Common myeloid progenitor, CD34-positive (primary cell): ENCODE results near the gene CARMIL1.

Source experiments
- CTCF ChIA-PET: fragments of 350-600 bp; sonication (Branson Sonifier 250); formaldehyde crosslinking; loops from one replicate; lab custom pipeline; 2021; ENCODE audit warnings: antibody characterized with exemption; lab: Charles Lee
- POLR2A ChIA-PET: fragments of 350-600 bp; sonication (Branson Sonifier 250); formaldehyde crosslinking; loops from one replicate; lab custom pipeline; 2021; ENCODE audit warnings: antibody characterized with exemption; lab: Charles Lee
- DNase-seq, 3 donors: peaks; one replicate each; pipeline versions ENCODE4 v3.0.0 to v3.0.0-alpha.2; 2013
- H3K27ac ChIP-seq, 2 experiments: 1 replicate in 1 of 2; 2 replicates in 1 of 2; pipeline ENCODE4 v1.7.0; 2013; ENCODE audit warnings: inconsistent platforms in 2 of 2, low read length in 2 of 2, mild to moderate bottlenecking in 2 of 2, low read depth in 1 of 2, moderate library complexity in 1 of 2; ENCODE audit not compliant: severe bottlenecking in 2 of 2, insufficient read depth in 1 of 2, poor library complexity in 1 of 2
- H3K27me3 ChIP-seq, 5 experiments: replicated peaks in 2 of 5; 1 replicate in 3 of 5; 2 replicates in 2 of 5; pipeline versions ENCODE4 v1.6.1 to v1.7.0; 2013; ENCODE audit warnings: low read length in 4 of 5, mild to moderate bottlenecking in 2 of 5, moderate library complexity in 2 of 5, inconsistent platforms in 1 of 5; ENCODE audit not compliant: insufficient read depth in 5 of 5, control insufficient read depth in 4 of 5
- H3K36me3 ChIP-seq, 4 experiments: 1 replicate in 2 of 4; 2 replicates in 2 of 4; pipeline versions ENCODE4 v1.6.1 to v1.7.0; 2013; ENCODE audit warnings: low read length in 3 of 4, control low read depth in 1 of 4, mild to moderate bottlenecking in 1 of 4; ENCODE audit not compliant: control insufficient read depth in 4 of 4, insufficient read depth in 4 of 4
- H3K4me1 ChIP-seq, 4 experiments: 1 replicate in 3 of 4; 2 replicates in 1 of 4; pipeline versions ENCODE4 v1.6.1 to v1.7.1; 2013; ENCODE audit warnings: low read length in 3 of 4, mild to moderate bottlenecking in 3 of 4, control low read depth in 1 of 4, inconsistent platforms in 1 of 4, moderate library complexity in 1 of 4; ENCODE audit not compliant: control insufficient read depth in 4 of 4, insufficient read depth in 4 of 4; ENCODE audit errors: control extremely low read depth in 1 of 4
- H3K4me3 ChIP-seq, 7 experiments: 1 replicate in 4 of 7; 2 replicates in 3 of 7; pipeline versions ENCODE4 v1.5.1 to v1.7.0; 2013; ENCODE audit warnings: mild to moderate bottlenecking in 7 of 7, low read length in 6 of 7, moderate library complexity in 6 of 7, inconsistent platforms in 2 of 7, low read depth in 2 of 7, control low read depth in 1 of 7; ENCODE audit not compliant: insufficient read depth in 4 of 7, control insufficient read depth in 1 of 7; ENCODE audit errors: extremely low read depth in 1 of 7
- H3K9me3 ChIP-seq, 5 experiments: 1 replicate in 4 of 5; 2 replicates in 1 of 5; pipeline versions ENCODE4 v1.6.1 to v1.7.1; 2013; ENCODE audit warnings: low read length in 4 of 5, mild to moderate bottlenecking in 2 of 5, inconsistent platforms in 1 of 5, low read depth in 1 of 5, moderate library complexity in 1 of 5; ENCODE audit not compliant: control insufficient read depth in 4 of 5, insufficient read depth in 2 of 5; ENCODE audit errors: control extremely low read depth in 1 of 5
- WGBS: methylation state at CpG from one replicate; pipeline ENCODE4 v1.1.5; 2013; ENCODE audit not compliant: insufficient coverage; 5-methylcytosine and 5-hydroxymethylcytosine counted together

Gene CARMIL1

GRCh38 chr6:25312034-25312620, 33.0 kb downstream of the CARMIL1 start:
- POLR2A ChIA-PET = no interaction called here

GRCh38 chr6:25312703-25313102, 33.5 kb downstream of the CARMIL1 start:
- CTCF ChIA-PET = interaction anchor here (0.9 to 1.7 kb wide), 3 partner anchors 10 to 36 kb away, joined by 3 read pairs; no protein-coding TSS in a partner anchor
- Histone ChIP-seq H3K27ac (no peak overlapping the region), H3K9me3 (no peaks in the 10 kb centered on the region), H3K4me3 (peak overlapping the region in 2 of 7 experiments; percentile 25 to 58), H3K27me3 (no peaks in the 10 kb centered on the region), H3K36me3 (no peaks in the 10 kb centered on the region), H3K4me1 (peaks cover 17 to 30% (median 19%) of the 10 kb centered on the region in 4 experiments)
- WGBS = no CpG with 5 or more reads among the region's 2 CpGs
- POLR2A ChIA-PET = interaction anchor here (0.6 kb wide), 1 partner anchor 467 kb away, joined by 4 read pairs; no protein-coding TSS in a partner anchor
- peak in 2 of 3 donors; percentile 84 to 86 for DNase-seq

More at GRCh38 chr6:25312034-25312620, 33.0 kb downstream of the CARMIL1 start:
- H3K9me3 ChIP-seq = no peaks in the 10 kb centered on the region
- no CpG with 5 or more reads among the region's 2 CpGs for WGBS
- H3K36me3 ChIP-seq = no peaks in the 10 kb centered on the region
- peak overlapping the region in 1 of 2 experiments; percentile 28 for H3K27ac ChIP-seq
- DNase-seq = peak in 1 of 3 donors; percentile 48
- CTCF ChIA-PET = interaction anchor here (0.9 to 1.7 kb wide), 3 partner anchors 10 to 41 kb away, joined by 3 read pairs; no protein-coding TSS in a partner anchor
- no peaks in the 10 kb centered on the region for H3K27me3 ChIP-seq
- peak overlapping the region in 1 of 7 experiments; percentile 58 for H3K4me3 ChIP-seq
- peaks cover 17 to 30% (median 19%) of the 10 kb centered on the region in 4 experiments for H3K4me1 ChIP-seq

GRCh38 chr6:25314509-25315175, 35.5 kb downstream of the CARMIL1 start:
- DNase-seq = peak; percentile 47 to 84 (median 64)
- no peak overlapping the region for H3K4me3 ChIP-seq
- no peaks in the 10 kb centered on the region for H3K27me3 ChIP-seq
- WGBS = no CpG with 5 or more reads among the region's 2 CpGs
- no peak overlapping the region for H3K27ac ChIP-seq
- ChIA-PET CTCF (interaction anchor here (1.0 kb wide), 1 partner anchor 10 kb away, joined by 3 read pairs; no protein-coding TSS in a partner anchor), POLR2A (interaction anchor here (0.6 kb wide), 1 partner anchor 163 kb away, joined by 3 read pairs; no protein-coding TSS in a partner anchor)
- peaks cover 17 to 30% (median 19%) of the 10 kb centered on the region in 4 experiments for H3K4me1 ChIP-seq
- H3K9me3 ChIP-seq = no peaks in the 10 kb centered on the region
- no peaks in the 10 kb centered on the region for H3K36me3 ChIP-seq

GRCh38 chr6:25315194-25316177, 36.3 kb downstream of the CARMIL1 start:
- CTCF ChIA-PET = interaction anchor here (1.0 kb wide), 1 partner anchor 9 kb away, joined by 3 read pairs; no protein-coding TSS in a partner anchor
- Histone ChIP-seq H3K4me1 (peaks cover 17 to 30% (median 19%) of the 10 kb centered on the region in 4 experiments), H3K4me3 (no peak overlapping the region), H3K27me3 (no peaks in the 10 kb centered on the region), H3K27ac (no peak overlapping the region), H3K9me3 (no peaks in the 10 kb centered on the region), H3K36me3 (no peaks in the 10 kb centered on the region)
- 99% methylated on average over 10 of the region's 10 CpGs for WGBS
- POLR2A ChIA-PET = no interaction called here
- DNase-seq = no peak

- Histone ChIP-seq H3K27me3 (no peaks in the 10 kb centered on the region), H3K4me1 (peaks cover 17 to 24% (median 18%) of the 10 kb centered on the region in 4 experiments), H3K4me3 (no peak overlapping the region), H3K27ac (no peak overlapping the region), H3K36me3 (no peaks in the 10 kb centered on the region), H3K9me3 (no peaks in the 10 kb centered on the region)
- ChIA-PET POLR2A (no interaction called here), CTCF (interaction anchor here (0.9 kb wide), 1 partner anchor 72 kb away, joined by 3 read pairs; no protein-coding TSS in a partner anchor)
- DNase-seq = no peak
- 100% methylated on average over 1 of the region's 4 CpGs for WGBS
Measured at GRCh38 chr6:25316626-25317025, 37.5 kb downstream of the CARMIL1 start.

GRCh38 chr6:25318589-25318988, 39.4 kb downstream of the CARMIL1 start:
- ChIA-PET POLR2A (no interaction called here), CTCF (no interaction called here)
- H3K9me3 ChIP-seq = no peaks in the 10 kb centered on the region
- no peak for DNase-seq
- H3K27me3 ChIP-seq = no peaks in the 10 kb centered on the region
- H3K4me3 ChIP-seq = no peak overlapping the region
- H3K36me3 ChIP-seq = no peaks in the 10 kb centered on the region
- WGBS = 100% methylated on average over 3 of the region's 6 CpGs
- no peak overlapping the region for H3K27ac ChIP-seq
- peaks cover under 1 to 5% (median 2%) of the 10 kb centered on the region in 4 experiments for H3K4me1 ChIP-seq
